Muscle of leg (tissue), 11 donors: ENCODE results near the gene RNF215. TPM values are rescaled to one million over a fixed set of nuclear protein-coding genes. Genes with fewer than 3 reads are reported as not detected.
A peak's percentile ranks its signal among the peaks of the same experiment; 100 is the strongest.

Experiments used
- DNase-seq: peaks from one replicate; pipeline ENCODE4 v3.0.0; 2013
- H3K27ac ChIP-seq: one replicate; pipeline ENCODE4 v1.5.1; 2013; ENCODE audit warnings: mild to moderate bottlenecking, low read length, control low read depth
- H3K27me3 ChIP-seq: one replicate; pipeline ENCODE4 v1.6.1; 2013; ENCODE audit warnings: low read length; ENCODE audit not compliant: control insufficient read depth, insufficient read depth
- H3K36me3 ChIP-seq: one replicate; pipeline ENCODE4 v1.6.1; 2013; ENCODE audit warnings: low read length; ENCODE audit not compliant: control insufficient read depth, insufficient read depth
- H3K4me1 ChIP-seq: one replicate; pipeline ENCODE4 v1.6.1; 2013; ENCODE audit warnings: low read length; ENCODE audit not compliant: control insufficient read depth, insufficient read depth
- H3K4me3 ChIP-seq: one replicate; pipeline ENCODE4 v1.5.1; 2013; ENCODE audit warnings: low read length, control low read depth
- H3K9me3 ChIP-seq: replicated peaks from 2 replicates; pipeline ENCODE4 v1.6.1; 2013; ENCODE audit warnings: low read depth, low read length; ENCODE audit not compliant: control insufficient read depth
- WGBS: methylation state at CpG from one replicate; pipeline ENCODE4 v1.1.5; 2013; ENCODE audit warnings: missing lambda C conversion rate; ENCODE audit not compliant: insufficient coverage; 5-methylcytosine and 5-hydroxymethylcytosine counted together
- polyA plus RNA-seq, 8 donors: library from polyadenylated mRNA; unstranded; fragments of 120-200 nt; gene quantifications; one replicate each; pipeline versions ENCODE4 v1.2.1 to v1.2.3, GENCODE V29; 2013; ENCODE audit warnings: inconsistent platforms in 1 of 8, low replicate concordance in 1 of 8; ENCODE audit not compliant: insufficient read length in 8 of 8, insufficient read depth in 1 of 8
- total RNA-seq: library from RNA; stranded (reverse); fragments of 120-200 nt; gene quantifications from one replicate; pipeline ENCODE4 v1.2.4, GENCODE V29; 2013

Gene RNF215
- total and polyA plus RNA-seq, 9 donors: 11.2 to 15.4 (median 14.1) TPM

DNA sequence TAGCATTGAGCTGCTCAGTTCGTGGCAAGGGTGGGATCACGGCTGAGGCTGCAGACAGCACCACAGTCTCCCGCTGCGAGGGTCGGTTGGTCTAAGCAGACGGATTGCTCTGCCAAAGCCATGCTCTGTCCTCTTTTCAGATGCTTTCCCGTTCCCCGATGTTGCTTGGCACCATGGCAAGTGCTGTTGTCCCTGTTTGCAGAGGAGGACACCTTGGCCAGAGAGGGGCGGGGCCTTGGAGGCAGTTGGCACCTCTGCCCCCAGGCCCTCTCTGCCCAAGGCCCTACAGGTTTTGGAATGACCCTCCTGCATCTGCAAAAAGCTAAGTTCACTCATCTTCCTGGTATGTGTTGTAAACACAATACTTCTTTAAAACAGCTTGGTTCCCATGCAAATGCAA lies 18.8 kb downstream of the RNF215 start:
- Histone ChIP-seq H3K36me3 (no peaks in the 10 kb centered on the region), H3K27ac (no peak overlapping the region), H3K4me1 (peaks cover 9% of the 10 kb centered on the region), H3K9me3 (no peaks in the 10 kb centered on the region), H3K27me3 (no peaks in the 10 kb centered on the region), H3K4me3 (no peak overlapping the region)
- no peak for DNase-seq
- 90% methylated on average over 8 of the region's 9 CpGs for WGBS

DNA sequence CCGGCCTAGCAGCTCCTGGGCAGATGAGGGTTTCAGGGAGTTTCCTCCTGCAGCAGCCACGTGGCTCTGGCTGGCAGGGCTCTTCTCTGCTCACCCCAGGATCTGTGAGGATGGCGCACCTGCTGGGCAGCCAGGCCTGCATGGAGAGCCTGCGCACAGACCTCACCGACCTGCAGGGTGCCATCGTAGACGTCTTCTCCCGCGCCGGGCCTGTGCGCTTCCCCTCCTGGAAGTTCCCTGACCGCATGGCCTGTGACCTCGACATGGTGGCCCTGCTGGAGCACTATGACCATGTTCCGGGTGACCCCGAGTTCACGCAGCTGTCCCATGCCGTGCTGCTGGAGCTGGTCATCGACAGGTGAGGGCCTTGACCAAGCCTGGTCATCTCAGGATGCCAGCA lies 21.3 kb downstream of the RNF215 start:
- 90% methylated on average over 17 of the region's 18 CpGs for WGBS
- DNase-seq: no peak
- Histone ChIP-seq H3K27me3 (no peaks in the 10 kb centered on the region), H3K27ac (no peak overlapping the region), H3K36me3 (no peaks in the 10 kb centered on the region), H3K4me1 (peaks cover 5% of the 10 kb centered on the region), H3K9me3 (no peaks in the 10 kb centered on the region), H3K4me3 (no peak overlapping the region)

DNA sequence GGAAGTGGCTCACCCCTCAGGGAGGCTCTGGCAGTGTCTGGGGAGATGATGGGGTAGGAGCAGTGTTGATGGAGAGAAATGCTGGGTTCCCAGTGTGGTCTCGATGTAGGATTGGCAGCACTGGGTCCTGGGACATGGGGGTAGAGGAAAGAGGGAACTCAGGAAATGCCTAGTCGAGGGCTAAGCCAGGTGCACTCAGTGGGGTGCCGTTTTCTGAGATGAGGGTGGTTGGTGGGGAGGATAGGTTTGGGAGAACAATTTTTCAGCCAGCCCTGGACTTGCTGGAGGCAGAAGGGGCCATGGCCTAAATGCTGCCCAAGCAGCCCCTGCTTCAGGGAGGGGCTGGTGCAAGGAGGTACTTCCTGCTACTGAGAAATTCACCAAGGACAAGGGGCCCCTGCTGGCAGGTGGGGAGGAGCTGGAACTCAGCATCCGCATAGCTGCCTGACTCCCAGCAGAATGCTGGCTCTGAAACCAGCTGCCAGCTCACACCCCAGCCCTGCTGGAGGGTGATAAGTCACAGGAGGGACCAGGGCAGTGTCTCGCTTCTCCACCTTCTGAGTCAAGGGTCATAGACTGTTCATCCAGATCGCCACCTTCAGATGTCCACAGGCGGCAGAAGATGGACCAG lies 24.4 kb downstream of the RNF215 start:
- Histone ChIP-seq H3K27ac (no peak overlapping the region), H3K9me3 (no peaks in the 10 kb centered on the region), H3K36me3 (no peaks in the 10 kb centered on the region), H3K4me3 (no peak overlapping the region), H3K27me3 (peaks cover 6% of the 10 kb centered on the region), H3K4me1 (no peaks in the 10 kb centered on the region)
- WGBS: 55% methylated on average over 6 of the region's 7 CpGs
- no peak for DNase-seq

DNA sequence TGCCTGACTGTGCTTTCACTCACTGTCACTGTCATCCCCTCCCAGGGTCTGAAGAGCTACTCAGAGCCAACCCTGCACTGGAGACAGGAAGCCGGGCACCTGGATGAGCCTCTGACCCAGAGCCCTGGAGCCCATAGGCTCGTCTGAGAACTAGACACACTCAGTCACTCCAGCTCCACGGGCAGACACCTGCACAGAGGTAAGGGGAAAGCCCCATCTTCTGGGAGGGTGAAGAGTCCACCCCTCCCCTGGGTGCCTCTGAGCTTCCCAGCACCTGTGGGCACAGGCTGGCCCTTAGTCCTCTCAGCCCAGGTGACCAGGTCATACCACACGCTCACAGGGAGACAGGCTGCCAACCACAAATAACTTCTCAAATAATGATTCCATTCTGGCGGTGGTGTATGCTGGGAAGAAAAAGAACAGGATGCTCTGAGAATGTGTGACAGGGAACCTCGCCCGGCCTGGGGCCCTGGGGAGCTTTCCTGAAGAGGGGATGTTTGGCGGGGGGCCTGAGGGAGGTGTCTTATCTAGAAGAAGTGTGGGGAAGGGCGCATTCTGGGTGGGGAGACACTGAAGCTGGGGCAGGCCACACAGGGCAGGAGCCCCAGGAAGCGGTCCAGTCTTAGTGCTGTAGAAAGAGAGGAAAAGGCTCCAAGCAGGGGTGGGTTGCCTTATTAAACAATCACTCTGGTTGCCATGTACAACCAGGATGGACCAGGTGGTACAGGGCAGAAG lies 25.1 kb downstream of the RNF215 start:
- DNase-seq: no peak
- Histone ChIP-seq H3K9me3 (no peaks in the 10 kb centered on the region), H3K27ac (no peak overlapping the region), H3K4me1 (peaks cover 3% of the 10 kb centered on the region), H3K27me3 (peaks cover 8% of the 10 kb centered on the region), H3K36me3 (no peaks in the 10 kb centered on the region), H3K4me3 (no peak overlapping the region)
- 70% methylated on average over 8 of the region's 10 CpGs for WGBS

DNA sequence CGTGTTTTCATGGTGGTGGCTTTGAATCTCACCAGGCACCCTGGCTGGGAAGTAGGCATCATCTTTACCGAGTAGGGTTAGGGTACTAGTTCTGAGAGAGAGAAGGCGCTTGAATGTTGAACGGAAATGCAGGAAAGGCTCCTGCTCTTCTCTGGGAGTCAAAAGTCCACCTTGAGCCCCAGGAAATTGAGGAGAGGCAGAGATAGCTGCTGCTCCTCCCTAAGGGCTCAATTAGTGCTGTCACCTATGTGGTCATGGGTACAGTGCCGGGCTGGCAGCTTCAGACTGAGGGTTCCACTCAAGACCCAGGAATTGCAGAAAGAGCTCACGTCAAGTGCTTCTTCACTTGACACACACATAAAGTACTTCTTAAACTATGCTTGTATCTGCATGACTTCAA lies 28.7 kb downstream of the RNF215 start:
- peaks cover 19% of the 10 kb centered on the region for H3K4me1 ChIP-seq
- H3K4me3 ChIP-seq: no peak overlapping the region
- WGBS: 80% methylated on average over 6 of the region's 6 CpGs

DNA sequence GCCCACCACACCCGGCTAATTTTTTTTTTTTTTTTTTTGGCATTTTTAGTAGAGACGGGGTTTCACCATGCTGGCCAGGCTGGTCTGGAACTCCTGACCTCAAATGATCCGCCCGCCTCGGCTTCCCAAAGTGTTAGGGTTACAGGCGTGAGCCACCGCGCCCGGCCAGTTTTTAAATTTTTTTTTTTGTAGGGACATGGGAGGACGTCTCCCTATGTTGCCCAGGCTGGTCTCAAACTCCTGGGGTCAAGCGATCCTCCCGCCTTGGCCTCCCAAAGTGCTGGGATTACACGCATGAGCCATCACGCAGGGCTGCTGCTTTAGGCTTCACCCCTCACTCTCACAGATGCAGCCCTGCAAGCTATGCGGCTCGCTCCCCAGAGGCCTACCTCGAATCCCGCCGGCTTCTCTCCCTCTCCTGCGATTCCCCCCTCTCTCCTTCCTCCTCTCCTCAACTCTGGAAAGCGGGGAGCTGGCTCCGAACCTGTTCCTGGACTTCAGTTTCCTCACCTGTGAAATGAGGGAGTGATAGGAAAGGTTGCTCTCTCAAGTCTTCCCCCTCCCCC lies 29.5 kb downstream of the RNF215 start:
- H3K27me3 ChIP-seq: peaks cover 8% of the 10 kb centered on the region
- no peak overlapping the region for H3K27ac ChIP-seq
- 62% methylated on average over 4 of the region's 22 CpGs for WGBS
- peaks cover 19% of the 10 kb centered on the region for H3K4me1 ChIP-seq
- peaks cover 13% of the 10 kb centered on the region for H3K36me3 ChIP-seq
- no peaks in the 10 kb centered on the region for H3K9me3 ChIP-seq
- no peak for DNase-seq
- H3K4me3 ChIP-seq: no peak overlapping the region

More for the DNA sequence above, 28.7 kb downstream of the RNF215 start:
- H3K9me3 ChIP-seq: no peaks in the 10 kb centered on the region
- no peak overlapping the region for H3K27ac ChIP-seq
- DNase-seq: no peak
- peaks cover 8% of the 10 kb centered on the region for H3K36me3 ChIP-seq
- peaks cover 8% of the 10 kb centered on the region for H3K27me3 ChIP-seq

DNA sequence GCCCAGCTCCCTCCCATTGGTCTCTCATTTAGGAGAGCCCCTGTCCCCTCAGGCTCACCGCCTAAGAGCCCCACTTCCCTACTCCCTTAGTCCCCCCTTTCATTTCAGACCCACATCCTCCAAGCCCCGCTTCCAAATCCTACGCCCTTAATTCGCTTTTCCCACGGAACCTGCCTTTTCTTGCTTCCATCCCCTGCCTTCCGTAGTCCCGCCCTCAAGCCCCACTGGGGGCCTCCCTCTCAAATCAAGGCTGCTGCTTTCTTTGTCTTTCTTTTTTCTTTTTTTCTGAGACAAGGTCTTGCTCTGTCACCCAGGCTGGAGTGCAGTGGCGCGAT lies 30.0 kb downstream of the RNF215 start:
- Histone ChIP-seq H3K36me3 (peaks cover 18% of the 10 kb centered on the region), H3K27ac (peak overlapping the region; percentile 31), H3K4me3 (peak overlapping the region; percentile 88), H3K27me3 (peaks cover 8% of the 10 kb centered on the region), H3K4me1 (peaks cover 19% of the 10 kb centered on the region), H3K9me3 (no peaks in the 10 kb centered on the region)
- WGBS: 0% methylated on average over 9 of the region's 9 CpGs
- no peak for DNase-seq

DNA sequence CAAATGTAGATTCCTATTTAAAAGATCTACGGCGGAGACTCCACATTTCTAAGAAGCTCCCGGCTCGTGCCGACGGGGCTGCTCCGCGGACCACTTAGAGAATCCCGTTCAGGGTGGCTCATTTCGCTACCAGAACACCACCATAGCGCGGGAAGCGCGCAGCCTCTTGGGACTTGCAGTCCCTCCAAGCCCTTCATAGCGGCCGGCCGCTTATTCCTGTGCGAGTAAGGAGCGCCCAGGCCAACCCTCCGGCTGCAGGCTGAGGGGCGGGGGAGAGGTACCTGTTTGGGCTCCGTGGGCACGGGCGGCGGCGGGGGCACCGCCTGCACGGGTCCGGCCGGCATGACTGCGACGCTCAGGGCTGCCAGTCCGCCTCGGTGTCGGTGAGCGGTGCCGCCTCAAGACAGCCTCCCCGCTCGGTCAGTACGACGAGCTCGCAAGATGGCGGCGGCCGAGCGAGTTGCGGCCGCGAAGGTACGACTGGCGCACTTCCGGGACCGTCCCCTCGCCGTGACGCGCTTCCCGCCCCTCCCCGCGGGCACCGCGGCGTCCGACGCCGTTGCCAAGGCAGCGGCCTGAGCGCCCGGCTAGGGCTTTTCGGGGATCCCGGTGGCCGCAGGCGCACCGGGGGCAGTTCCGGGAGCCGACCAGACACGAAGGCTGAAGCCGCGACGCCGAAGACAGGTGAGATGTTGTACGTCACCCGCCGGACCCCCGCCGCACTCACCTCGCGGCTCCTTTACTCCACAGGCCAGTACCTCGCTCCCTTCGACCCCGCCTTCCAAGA lies 30.6 kb downstream of the RNF215 start, which contains the start of the genes CCDC157 and SF3A1:
Gene CCDC157 (plus strand): TSS at position 559 of the 787 bp plus-strand sequence. CDS start 8,994 bp downstream, outside the sequence.
Gene SF3A1 (minus strand): TSS at position 446 of the 787 bp plus-strand sequence. CDS start 102 bp downstream, at position 344.
- H3K27ac ChIP-seq: peak within 1 kb of the TSS; percentile 87
- no peaks in the 10 kb centered on the region for H3K9me3 ChIP-seq
- peaks cover 19% of the 10 kb centered on the region for H3K4me1 ChIP-seq
- WGBS: under 1% methylated on average over 86 of the region's 91 CpGs
- H3K36me3 ChIP-seq: peaks cover 24% of the 10 kb centered on the region
- peak; percentile 95 for DNase-seq
- H3K27me3 ChIP-seq: peaks cover 8% of the 10 kb centered on the region
- peak within 1 kb of the TSS; percentile 88 for H3K4me3 ChIP-seq

DNA sequence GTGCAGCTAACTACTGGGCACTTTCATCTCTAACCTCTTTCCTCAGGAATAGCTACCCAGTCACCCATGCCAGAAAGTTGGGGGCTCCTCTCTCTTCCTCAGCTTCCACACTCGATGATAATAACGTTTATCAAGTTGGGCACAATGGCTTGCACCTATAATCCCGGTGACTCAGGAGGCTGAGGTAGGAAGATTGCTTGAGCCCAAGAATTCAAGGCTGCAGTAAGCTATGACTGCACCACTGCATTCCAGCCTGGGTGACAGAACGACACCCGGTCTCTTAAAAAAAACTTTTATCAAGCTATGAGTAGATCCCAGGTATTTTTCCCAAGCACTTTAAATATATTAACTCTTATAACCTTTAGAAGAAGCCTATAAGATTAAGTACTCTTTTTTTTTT lies 32.6 kb downstream of the RNF215 start:
- no peak for DNase-seq
- Histone ChIP-seq H3K4me3 (no peak overlapping the region), H3K27ac (no peak overlapping the region), H3K36me3 (peaks cover 39% of the 10 kb centered on the region), H3K4me1 (peaks cover 19% of the 10 kb centered on the region), H3K27me3 (peaks cover 8% of the 10 kb centered on the region), H3K9me3 (no peaks in the 10 kb centered on the region)
- WGBS: 90% methylated on average over 3 of the region's 5 CpGs

DNA sequence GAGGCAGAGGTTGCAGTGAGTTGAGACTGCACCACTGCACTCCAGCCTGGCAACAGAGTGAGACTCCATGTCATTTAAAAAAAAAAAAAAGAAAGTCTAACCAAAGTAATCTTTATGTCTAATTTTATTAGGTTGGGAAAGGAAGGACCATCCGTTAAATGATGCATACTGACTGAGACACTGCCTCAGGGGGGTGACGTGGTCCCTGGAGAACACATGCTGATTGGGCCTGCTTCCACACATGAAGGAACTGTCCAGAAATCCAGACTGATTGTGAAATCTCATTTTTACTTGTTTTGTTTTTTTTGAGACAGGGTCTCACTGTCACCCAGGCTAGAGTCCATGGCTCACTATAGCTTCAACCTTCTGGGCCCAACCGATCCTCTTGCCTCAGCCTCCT lies 36.0 kb downstream of the RNF215 start:
- WGBS: 93% methylated on average over 3 of the region's 3 CpGs
- H3K4me1 ChIP-seq: peaks cover 15% of the 10 kb centered on the region
- no peaks in the 10 kb centered on the region for H3K27me3 ChIP-seq
- H3K36me3 ChIP-seq: peaks cover 64% of the 10 kb centered on the region
- no peak for DNase-seq
- H3K27ac ChIP-seq: no peak overlapping the region
- H3K4me3 ChIP-seq: no peak overlapping the region
- H3K9me3 ChIP-seq: no peaks in the 10 kb centered on the region
